H1 (cell line): Measurements from ENCODE around the gene RRAS. TPM values are rescaled to one million over a fixed set of nuclear protein-coding genes. Genes with fewer than 3 reads are reported as not detected.

Experiments
- CTBP2 ChIP-seq: IDR thresholded peaks from 2 replicates; pipeline ENCODE4 v1.7.0; 2011; ENCODE audit warnings: borderline replicate concordance, mild to moderate bottlenecking, moderate library complexity, mixed read lengths, low read length; ENCODE audit not compliant: insufficient read depth, insufficient read length
- GABPA ChIP-seq: IDR thresholded peaks from 2 replicates; pipeline ENCODE4 v1.6.1; 2011; ENCODE audit warnings: mild to moderate bottlenecking, low read length, moderate library complexity, borderline replicate concordance; ENCODE audit not compliant: insufficient read depth
- HDAC2 ChIP-seq, 2 experiments: fragments of 300-600 bp in 1 of 2; sonication (generic) in 1 of 2; IDR thresholded peaks; 2 replicates each; pipeline ENCODE4 v1.6.1; 2011 to 2012; ENCODE audit warnings: low read depth in 2 of 2, low read length in 2 of 2, mild to moderate bottlenecking in 2 of 2, moderate library complexity in 2 of 2, borderline replicate concordance in 1 of 2, inconsistent platforms in 1 of 2
- JUN ChIP-seq: IDR thresholded peaks from 2 replicates; pipeline ENCODE4 v1.6.1; 2011; ENCODE audit warnings: low read depth, mild to moderate bottlenecking, improper control_type of control experiment, low read length
- JUND ChIP-seq: IDR thresholded peaks from 2 replicates; pipeline ENCODE4 v1.6.1; 2011; ENCODE audit warnings: mild to moderate bottlenecking, improper control_type of control experiment, low read length
- KDM1A ChIP-seq: fragments of 200-600, 300-600 bp; sonication (generic); IDR thresholded peaks from 2 replicates; pipeline ENCODE4 v1.7.1; 2016; ENCODE audit warnings: mild to moderate bottlenecking, low read length, borderline replicate concordance
- RXRA ChIP-seq: IDR thresholded peaks from 2 replicates; pipeline ENCODE4 v1.6.1; 2011; ENCODE audit warnings: low read depth, mild to moderate bottlenecking, low read length, moderate library complexity; ENCODE audit not compliant: insufficient read depth
- polyA plus RNA-seq, 7 experiments: library from polyadenylated mRNA; depleted of rRNA in 3 of 7; stranded (reverse) in 5 of 7; unstranded in 2 of 7; fragments of >200 nt in 5 of 7; fragments of 200-250 nt in 2 of 7; gene quantifications; 1 replicate in 5 of 7; 2 replicates in 1 of 7; 4 replicates in 1 of 7; pipeline versions ENCODE4 v1.2.1 to v1.2.3, GENCODE V29; 2011 to 2013; ENCODE audit warnings: missing spikeins in 2 of 7, mixed read lengths in 2 of 7
- total RNA-seq: library from RNA; stranded (reverse); fragmentation: NEBNext Ultra II Directional; extraction: Animal tissue kit (Norgen Biotek cat#: 25700); gene quantifications from 2 replicates; pipeline ENCODE4 v1.2.1, GENCODE V29; 2021

Gene RRAS
- total and polyA plus RNA-seq, 2 of the 8 experiments (the other 6 are each of a cell fraction or from before 2014, with no cell fraction given), result 17.7 to 49.1 TPM

DNA sequence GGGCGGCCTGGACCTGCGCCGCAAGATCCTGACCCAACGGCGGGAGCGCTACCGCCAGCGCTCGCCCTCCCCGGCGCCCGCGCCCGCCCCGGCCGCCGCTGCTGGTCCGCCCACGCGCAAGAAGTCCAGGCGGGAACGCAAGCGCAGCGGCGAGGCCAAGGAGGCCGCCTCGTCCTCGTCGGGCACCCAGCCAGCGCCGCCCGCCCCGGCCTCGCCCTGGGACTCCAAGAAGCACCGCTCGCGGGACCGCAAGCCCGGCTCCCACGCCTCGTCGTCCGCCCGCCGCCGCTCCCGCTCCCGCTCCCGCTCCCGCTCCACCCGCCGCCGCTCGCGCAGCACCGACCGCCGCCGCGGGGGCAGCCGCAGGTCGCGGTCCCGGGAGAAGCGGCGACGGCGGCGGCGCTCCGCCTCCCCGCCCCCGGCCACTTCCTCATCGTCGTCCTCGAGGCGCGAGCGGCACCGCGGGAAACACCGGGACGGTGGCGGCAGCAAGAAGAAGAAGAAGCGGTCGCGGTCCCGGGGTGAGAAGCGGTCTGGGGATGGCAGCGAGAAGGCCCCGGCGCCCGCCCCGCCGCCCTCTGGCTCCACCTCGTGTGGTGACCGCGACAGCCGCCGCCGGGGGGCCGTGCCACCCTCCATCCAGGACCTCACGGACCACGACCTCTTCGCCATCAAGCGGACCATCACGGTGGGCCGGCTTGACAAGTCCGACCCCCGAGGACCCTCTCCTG is 12.0 kb upstream of the RRAS start (continued):
- TF ChIP-seq JUND, result no peak
- TF ChIP-seq JUN, result no peak
- TF ChIP-seq GABPA, result no peak
- no peak for TF ChIP-seq HDAC2 (IDR thresholded peaks at IDR 0.05; ENCODE audit: borderline replicate concordance in 1 of 2, low read depth in 2 of 2, low read length in 2 of 2)
- no peak for TF ChIP-seq KDM1A
- TF ChIP-seq CTBP2, result no peak
- no peak for TF ChIP-seq RXRA
